ENCODE results near the gene KAT5. TPM values are rescaled to one million over a fixed set of nuclear protein-coding genes. Genes with fewer than 3 reads are reported as not detected.
"Not testable (repeated sequence)": the region's sequence is repeated elsewhere in the genome, so short reads cannot be mapped to it uniquely, and the experiment has no call there.

Gene KAT5
- total and polyA plus RNA-seq, 2 experiments from 2014 or later, result 33.3 to 34.8 TPM

- 0 out of 2 replicates have a peak overlapping the region, but pooled peaks have one; percentile 52 for H2AFZ ChIP-seq
- H3K4me2 ChIP-seq; H3F3A ChIP-seq (replicated peaks; ENCODE audit: low read depth); ATAC-seq; H3K4me1 ChIP-seq (ENCODE audit: insufficient read depth); H3K4me3 Mint-ChIP-seq; H3K9me3 Mint-ChIP-seq; H3K27ac ChIP-seq (ENCODE audit: low read depth); H4K20me1 ChIP-seq (replicated peaks; ENCODE audit: insufficient read depth); H3K9me2 ChIP-seq (ENCODE audit: insufficient read depth); H3K27ac Mint-ChIP-seq; H3K36me3 ChIP-seq (ENCODE audit: insufficient read depth); H3K79me2 ChIP-seq (replicated peaks; ENCODE audit: insufficient read depth); H3K4me3 ChIP-seq; H3K27me3 ChIP-seq (ENCODE audit: insufficient read depth); H3K27me3 Mint-ChIP-seq (ENCODE audit: insufficient read depth, low read depth, poor library complexity); H3K4me1 Mint-ChIP-seq; H3K36me3 Mint-ChIP-seq (ENCODE audit: low read depth): not testable (repeated sequence)
- TF ChIP-seq, protein P1, sequence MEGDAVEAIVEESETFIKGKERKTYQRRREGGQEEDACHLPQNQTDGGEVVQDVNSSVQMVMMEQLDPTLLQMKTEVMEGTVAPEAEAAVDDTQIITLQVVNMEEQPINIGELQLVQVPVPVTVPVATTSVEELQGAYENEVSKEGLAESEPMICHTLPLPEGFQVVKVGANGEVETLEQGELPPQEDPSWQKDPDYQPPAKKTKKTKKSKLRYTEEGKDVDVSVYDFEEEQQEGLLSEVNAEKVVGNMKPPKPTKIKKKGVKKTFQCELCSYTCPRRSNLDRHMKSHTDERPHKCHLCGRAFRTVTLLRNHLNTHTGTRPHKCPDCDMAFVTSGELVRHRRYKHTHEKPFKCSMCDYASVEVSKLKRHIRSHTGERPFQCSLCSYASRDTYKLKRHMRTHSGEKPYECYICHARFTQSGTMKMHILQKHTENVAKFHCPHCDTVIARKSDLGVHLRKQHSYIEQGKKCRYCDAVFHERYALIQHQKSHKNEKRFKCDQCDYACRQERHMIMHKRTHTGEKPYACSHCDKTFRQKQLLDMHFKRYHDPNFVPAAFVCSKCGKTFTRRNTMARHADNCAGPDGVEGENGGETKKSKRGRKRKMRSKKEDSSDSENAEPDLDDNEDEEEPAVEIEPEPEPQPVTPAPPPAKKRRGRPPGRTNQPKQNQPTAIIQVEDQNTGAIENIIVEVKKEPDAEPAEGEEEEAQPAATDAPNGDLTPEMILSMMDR (conservative IDR thresholded peaks at IDR 0.05; ENCODE audit: low read depth in 2 of 2), result peak; percentile 58 to 68
- peak; percentile 31; the same call in 1 of the 2 replicates for TF ChIP-seq CREB1 (CRISPR knock-in tag; IDR thresholded peaks at IDR 0.05; ENCODE audit: low read depth)
- DNase-seq (ENCODE audit: low spot score), result peak; percentile 72
Observed at GRCh38 chr11:65706303-65706763, 5.7 kb upstream of the KAT5 start.

DNA sequence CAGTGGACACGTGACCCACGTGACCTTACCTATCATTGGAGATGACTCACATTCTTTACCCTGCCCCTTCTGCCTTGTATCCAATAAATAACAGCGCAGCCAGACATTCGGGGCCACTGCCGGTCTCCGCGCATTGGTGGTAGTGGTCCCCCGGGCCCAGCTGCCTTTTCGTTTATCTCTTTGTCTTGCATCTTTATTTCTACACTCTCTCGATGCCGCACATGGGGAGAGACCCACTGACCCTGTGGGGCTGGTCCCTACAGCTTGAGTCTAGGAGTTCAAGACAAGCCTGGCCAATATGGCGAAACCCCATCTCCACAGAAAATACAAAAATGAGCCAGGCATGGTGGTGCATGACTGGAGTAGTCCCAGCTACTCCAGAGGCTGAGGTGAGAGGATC, 5.0 kb upstream of the KAT5 start:
- H3K27me3 ChIP-seq (ENCODE audit: insufficient read depth); H3K27me3 Mint-ChIP-seq (ENCODE audit: insufficient read depth, low read depth, poor library complexity); H3K4me3 Mint-ChIP-seq; H3K36me3 Mint-ChIP-seq (ENCODE audit: low read depth); ATAC-seq; H3F3A ChIP-seq (replicated peaks; ENCODE audit: low read depth); H3K4me1 Mint-ChIP-seq; H3K36me3 ChIP-seq (ENCODE audit: insufficient read depth); H2AFZ ChIP-seq; H3K4me1 ChIP-seq (ENCODE audit: insufficient read depth); H3K27ac Mint-ChIP-seq; H3K4me3 ChIP-seq; H4K20me1 ChIP-seq (replicated peaks; ENCODE audit: insufficient read depth); H3K9me3 Mint-ChIP-seq; H3K27ac ChIP-seq (ENCODE audit: low read depth); H3K79me2 ChIP-seq (replicated peaks; ENCODE audit: insufficient read depth); H3K4me2 ChIP-seq; H3K9me2 ChIP-seq (ENCODE audit: insufficient read depth); DNase-seq (ENCODE audit: low spot score): not testable (repeated sequence)

DNA sequence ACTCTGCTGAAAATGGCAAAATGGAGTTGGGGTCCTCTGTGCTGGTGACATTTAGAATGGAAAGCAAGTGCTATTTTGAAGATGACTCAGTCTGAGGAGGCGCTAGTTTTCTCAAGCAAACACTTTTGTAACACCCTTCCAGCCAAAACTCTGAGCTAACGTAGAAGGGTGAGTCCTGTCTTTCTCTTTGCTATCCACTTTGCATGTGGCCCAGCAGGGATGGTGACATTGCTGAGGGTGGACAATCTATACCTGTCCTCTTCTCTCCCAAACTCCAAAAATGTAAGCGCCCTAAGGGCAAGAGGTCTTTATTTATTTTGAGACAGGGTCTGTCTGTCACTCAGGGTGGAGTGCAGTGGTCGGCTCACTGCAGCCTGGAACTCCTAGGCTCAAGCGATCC, 3.6 kb upstream of the KAT5 start:
- Histone ChIP-seq H3K4me2 (no peak overlapping the region), H3K27me3 (ENCODE audit: insufficient read depth) (no peaks in the 10 kb centered on the region), H3K9me2 (ENCODE audit: insufficient read depth) (no peaks in the 10 kb centered on the region), H2AFZ (no peak overlapping the region), H3F3A (replicated peaks; ENCODE audit: low read depth) (no peaks in the 10 kb centered on the region), H3K79me2 (replicated peaks; ENCODE audit: insufficient read depth) (peaks cover 5% of the 10 kb centered on the region; the same call in 1 of the 2 replicates), H3K36me3 (ENCODE audit: insufficient read depth) (0 out of 2 replicates have a peak, but pooled peaks cover under 1% of the 10 kb centered on the region), H3K4me1 (ENCODE audit: insufficient read depth) (no peaks in the 10 kb centered on the region), H3K4me3 (no peak overlapping the region), H3K27ac (ENCODE audit: low read depth) (no peak overlapping the region), H4K20me1 (replicated peaks; ENCODE audit: insufficient read depth) (no peaks in the 10 kb centered on the region)
- Mint-ChIP-seq H3K36me3 (ENCODE audit: low read depth) (peaks cover 10% of the 10 kb centered on the region), H3K4me3 (no peak overlapping the region), H3K4me1 (peaks cover 9% of the 10 kb centered on the region; the same call in 2 of the 3 replicates), H3K27ac (no peak overlapping the region), H3K27me3 (ENCODE audit: insufficient read depth, low read depth, poor library complexity) (peaks cover 11% of the 10 kb centered on the region), H3K9me3 (no peaks in the 10 kb centered on the region)
- no peak for TF ChIP-seq POLR2AphosphoS5 (IDR thresholded peaks at IDR 0.05; ENCODE audit: low read depth)
- no peak for TF ChIP-seq NANOG (IDR thresholded peaks at IDR 0.05; ENCODE audit: borderline replicate concordance)
- TF ChIP-seq, protein P2, sequence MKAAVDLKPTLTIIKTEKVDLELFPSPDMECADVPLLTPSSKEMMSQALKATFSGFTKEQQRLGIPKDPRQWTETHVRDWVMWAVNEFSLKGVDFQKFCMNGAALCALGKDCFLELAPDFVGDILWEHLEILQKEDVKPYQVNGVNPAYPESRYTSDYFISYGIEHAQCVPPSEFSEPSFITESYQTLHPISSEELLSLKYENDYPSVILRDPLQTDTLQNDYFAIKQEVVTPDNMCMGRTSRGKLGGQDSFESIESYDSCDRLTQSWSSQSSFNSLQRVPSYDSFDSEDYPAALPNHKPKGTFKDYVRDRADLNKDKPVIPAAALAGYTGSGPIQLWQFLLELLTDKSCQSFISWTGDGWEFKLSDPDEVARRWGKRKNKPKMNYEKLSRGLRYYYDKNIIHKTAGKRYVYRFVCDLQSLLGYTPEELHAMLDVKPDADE (IDR thresholded peaks at IDR 0.05), result no peak
- TF ChIP-seq JUNB (IDR thresholded peaks at IDR 0.05; ENCODE audit: unreplicated experiment), result no peak
- DNase-seq (ENCODE audit: low spot score) (no peak), ATAC-seq (no peak)

Measured in GM23338 (cell line).